ENCODE data around the gene TMEM30A.
A peak's percentile ranks its signal among the peaks of the same experiment; 100 is the strongest.

TMEM30A gene

GRCh38 chr6:75217193-75217592 is 67.4 kb downstream of the TMEM30A start:
- TF ChIP-seq CTCF (conservative IDR thresholded peaks at IDR 0.05; ENCODE audit: low read length) (no peak), EZH2phosphoT487 (IDR thresholded peaks at IDR 0.05; ENCODE audit: borderline replicate concordance) (no peak)
- H3F3A ChIP-seq (ENCODE audit: low read depth): no peaks in the 10 kb centered on the region
- no peaks in the 10 kb centered on the region for H3K36me3 ChIP-seq (ENCODE audit: insufficient read depth, low read length)
- H2AFZ ChIP-seq (ENCODE audit: low read length): no peak overlapping the region
- no peaks in the 10 kb centered on the region for H3K79me2 ChIP-seq (ENCODE audit: insufficient read depth, low read length)
- no peaks in the 10 kb centered on the region for H3K27me3 ChIP-seq (ENCODE audit: insufficient read depth, low read length, poor library complexity, severe bottlenecking)
- H3K9me3 ChIP-seq (ENCODE audit: insufficient read depth, low read depth, low read length): no peaks in the 10 kb centered on the region
- H3K4me2 ChIP-seq (ENCODE audit: low read depth, low read length, poor library complexity, severe bottlenecking): no peak overlapping the region
- peaks cover 7% of the 10 kb centered on the region for H3K4me1 ChIP-seq (ENCODE audit: insufficient read depth, low read length, poor library complexity, severe bottlenecking)
- H3K4me3 ChIP-seq (ENCODE audit: low read length, poor library complexity, severe bottlenecking): no peak overlapping the region
- no peaks in the 10 kb centered on the region for H4K20me1 ChIP-seq (ENCODE audit: insufficient read depth, low read length, poor library complexity, severe bottlenecking)
- no peaks in the 10 kb centered on the region for H3K9me2 ChIP-seq (replicated peaks; ENCODE audit: low read depth, low read length)
- H3K9ac ChIP-seq (ENCODE audit: low read depth, low read length, poor library complexity, severe bottlenecking): no peak overlapping the region

- TF ChIP-seq EZH2phosphoT487 (IDR thresholded peaks at IDR 0.05; ENCODE audit: borderline replicate concordance) (no peak), CTCF (conservative IDR thresholded peaks at IDR 0.05; ENCODE audit: low read length) (no peak)
- H3K79me2 ChIP-seq (ENCODE audit: insufficient read depth, low read length): no peaks in the 10 kb centered on the region
- H3K4me3 ChIP-seq (ENCODE audit: low read length, poor library complexity, severe bottlenecking): no peak overlapping the region
- no peaks in the 10 kb centered on the region for H3K9me3 ChIP-seq (ENCODE audit: insufficient read depth, low read depth, low read length)
- no peaks in the 10 kb centered on the region for H3K27me3 ChIP-seq (ENCODE audit: insufficient read depth, low read length, poor library complexity, severe bottlenecking)
- no peaks in the 10 kb centered on the region for H3K36me3 ChIP-seq (ENCODE audit: insufficient read depth, low read length)
- no peak overlapping the region for H3K9ac ChIP-seq (ENCODE audit: low read depth, low read length, poor library complexity, severe bottlenecking)
- H2AFZ ChIP-seq (ENCODE audit: low read length): no peak overlapping the region
- no peaks in the 10 kb centered on the region for H4K20me1 ChIP-seq (ENCODE audit: insufficient read depth, low read length, poor library complexity, severe bottlenecking)
- no peaks in the 10 kb centered on the region for H3K9me2 ChIP-seq (replicated peaks; ENCODE audit: low read depth, low read length)
- H3K4me2 ChIP-seq (ENCODE audit: low read depth, low read length, poor library complexity, severe bottlenecking): no peak overlapping the region
- H3K4me1 ChIP-seq (ENCODE audit: insufficient read depth, low read length, poor library complexity, severe bottlenecking): peaks cover 11% of the 10 kb centered on the region
- H3F3A ChIP-seq (ENCODE audit: low read depth): no peaks in the 10 kb centered on the region
These were observed 69.3 kb downstream of the TMEM30A start for GRCh38 chr6:75215291-75215690.

GRCh38 chr6:75213732-75214131 is 70.9 kb downstream of the TMEM30A start:
- H3K27me3 ChIP-seq (ENCODE audit: insufficient read depth, low read length, poor library complexity, severe bottlenecking): no peaks in the 10 kb centered on the region
- H4K20me1 ChIP-seq (ENCODE audit: insufficient read depth, low read length, poor library complexity, severe bottlenecking): no peaks in the 10 kb centered on the region
- H3F3A ChIP-seq (ENCODE audit: low read depth): no peaks in the 10 kb centered on the region
- TF ChIP-seq EZH2phosphoT487 (IDR thresholded peaks at IDR 0.05; ENCODE audit: borderline replicate concordance) (no peak), CTCF (conservative IDR thresholded peaks at IDR 0.05; ENCODE audit: low read length) (peak; percentile 38)
- H3K4me2 ChIP-seq (ENCODE audit: low read depth, low read length, poor library complexity, severe bottlenecking): no peak overlapping the region
- no peak overlapping the region for H3K9ac ChIP-seq (ENCODE audit: low read depth, low read length, poor library complexity, severe bottlenecking)
- no peak overlapping the region for H3K4me3 ChIP-seq (ENCODE audit: low read length, poor library complexity, severe bottlenecking)
- H3K9me3 ChIP-seq (ENCODE audit: insufficient read depth, low read depth, low read length): no peaks in the 10 kb centered on the region
- H2AFZ ChIP-seq (ENCODE audit: low read length): no peak overlapping the region
- no peaks in the 10 kb centered on the region for H3K79me2 ChIP-seq (ENCODE audit: insufficient read depth, low read length)
- H3K36me3 ChIP-seq (ENCODE audit: insufficient read depth, low read length): no peaks in the 10 kb centered on the region
- H3K4me1 ChIP-seq (ENCODE audit: insufficient read depth, low read length, poor library complexity, severe bottlenecking): peaks cover 11% of the 10 kb centered on the region
- H3K9me2 ChIP-seq (replicated peaks; ENCODE audit: low read depth, low read length): no peaks in the 10 kb centered on the region
